GM21515 (cell line): ENCODE data around the gene MCOLN3.

Experiments used
- ATAC-seq: cut with Tn5 transposase; IDR thresholded peaks from one replicate; pipeline ENCODE4 v1.9.1; 2021; ENCODE audit not compliant: unreplicated experiment

Gene MCOLN3, protein sequence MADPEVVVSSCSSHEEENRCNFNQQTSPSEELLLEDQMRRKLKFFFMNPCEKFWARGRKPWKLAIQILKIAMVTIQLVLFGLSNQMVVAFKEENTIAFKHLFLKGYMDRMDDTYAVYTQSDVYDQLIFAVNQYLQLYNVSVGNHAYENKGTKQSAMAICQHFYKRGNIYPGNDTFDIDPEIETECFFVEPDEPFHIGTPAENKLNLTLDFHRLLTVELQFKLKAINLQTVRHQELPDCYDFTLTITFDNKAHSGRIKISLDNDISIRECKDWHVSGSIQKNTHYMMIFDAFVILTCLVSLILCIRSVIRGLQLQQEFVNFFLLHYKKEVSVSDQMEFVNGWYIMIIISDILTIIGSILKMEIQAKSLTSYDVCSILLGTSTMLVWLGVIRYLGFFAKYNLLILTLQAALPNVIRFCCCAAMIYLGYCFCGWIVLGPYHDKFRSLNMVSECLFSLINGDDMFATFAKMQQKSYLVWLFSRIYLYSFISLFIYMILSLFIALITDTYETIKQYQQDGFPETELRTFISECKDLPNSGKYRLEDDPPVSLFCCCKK

GRCh38 chr1:85048296-85049064, at the start of gene MCOLN3:
TSS of gene MCOLN3 (minus strand) at chr1:85048500. CDS start at chr1:85045360, 3,140 bp downstream.
- peak; percentile 63 for ATAC-seq

GRCh38 chr1:85093644-85094043, 45.3 kb upstream of the MCOLN3 start:
- no peak for ATAC-seq

DNA sequence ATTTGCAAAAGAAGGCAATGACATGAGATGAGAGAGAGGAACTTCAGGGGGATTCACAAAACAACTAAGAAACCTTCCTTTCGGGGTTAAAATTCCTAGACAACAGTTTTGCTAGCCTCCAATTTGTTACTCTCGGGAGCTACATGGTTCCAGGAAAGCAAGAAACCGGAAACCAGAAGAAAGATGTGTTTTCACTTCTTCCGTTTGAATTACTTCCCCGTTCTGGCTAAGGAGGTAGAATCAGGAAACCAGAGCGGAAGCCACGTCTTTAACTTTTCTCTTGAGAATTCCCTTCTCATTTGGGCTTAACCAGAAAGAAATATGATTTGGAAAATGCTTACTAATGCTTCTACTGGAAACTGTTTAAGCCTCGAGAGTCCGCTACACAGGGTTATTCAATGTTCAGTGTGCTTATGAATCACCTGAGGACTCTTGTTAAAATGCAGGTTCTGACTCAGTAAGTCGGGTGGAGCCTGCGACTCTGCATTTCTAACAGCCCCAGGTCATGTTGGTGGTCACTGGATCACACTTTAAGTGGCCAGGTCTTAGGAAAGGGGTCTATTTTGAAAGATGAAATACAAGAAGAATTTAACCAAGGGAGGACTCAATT, 43.5 kb upstream of the MCOLN3 start:
- no peak for ATAC-seq

DNA sequence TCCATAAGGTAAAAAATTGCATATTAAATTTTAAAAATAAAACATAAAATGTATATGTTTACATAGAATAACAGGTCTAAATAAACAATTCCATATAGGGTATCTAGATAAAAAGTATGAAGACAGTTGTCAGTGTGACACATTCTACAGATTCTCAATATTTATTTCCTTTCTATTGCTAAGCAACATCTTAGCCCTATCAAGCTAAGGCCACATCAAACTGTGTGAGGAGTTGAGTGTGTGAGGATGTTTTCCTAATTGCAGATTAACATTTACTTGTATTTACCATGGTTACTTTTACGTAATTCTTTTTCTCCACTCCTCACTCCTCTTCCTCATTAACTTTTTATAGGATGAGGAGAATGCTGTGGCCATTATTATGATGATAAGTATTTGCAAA, 41.9 kb upstream of the MCOLN3 start:
- ATAC-seq = no peak

DNA sequence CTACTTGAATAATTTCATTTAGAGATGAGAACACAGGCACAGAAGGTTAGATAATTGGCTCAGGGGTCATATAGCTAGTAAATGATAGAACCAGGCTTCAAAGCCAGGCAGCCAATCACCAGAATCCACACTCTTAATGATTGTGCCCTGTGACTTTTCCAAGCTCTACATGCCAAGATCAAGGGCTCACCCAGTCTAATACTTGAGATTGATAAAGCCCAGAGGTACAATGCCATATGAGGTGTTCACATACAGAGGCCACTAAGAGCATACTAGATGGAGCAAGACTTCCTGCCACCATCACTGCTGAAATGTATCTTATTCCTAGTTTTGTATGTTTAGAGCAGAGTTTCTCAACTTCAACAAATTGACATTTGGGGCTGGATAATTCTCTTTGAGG, 40.9 kb upstream of the MCOLN3 start:
- no peak for ATAC-seq

GRCh38 chr1:85088408-85088784, 40.1 kb upstream of the MCOLN3 start:
- ATAC-seq = no peak

- ATAC-seq = no peak
Observed at GRCh38 chr1:85087659-85088407, 39.5 kb upstream of the MCOLN3 start.

- no peak for ATAC-seq
Observed at GRCh38 chr1:85085417-85085816, 37.1 kb upstream of the MCOLN3 start.

GRCh38 chr1:85078903-85079302, 30.6 kb upstream of the MCOLN3 start:
- ATAC-seq = no peak

GRCh38 chr1:85074365-85074964, 26.2 kb upstream of the MCOLN3 start:
- no peak for ATAC-seq

- no peak for ATAC-seq
Observed at GRCh38 chr1:85070972-85071492, 22.7 kb upstream of the MCOLN3 start.

GRCh38 chr1:85068846-85069245, 20.5 kb upstream of the MCOLN3 start:
- ATAC-seq = no peak

DNA sequence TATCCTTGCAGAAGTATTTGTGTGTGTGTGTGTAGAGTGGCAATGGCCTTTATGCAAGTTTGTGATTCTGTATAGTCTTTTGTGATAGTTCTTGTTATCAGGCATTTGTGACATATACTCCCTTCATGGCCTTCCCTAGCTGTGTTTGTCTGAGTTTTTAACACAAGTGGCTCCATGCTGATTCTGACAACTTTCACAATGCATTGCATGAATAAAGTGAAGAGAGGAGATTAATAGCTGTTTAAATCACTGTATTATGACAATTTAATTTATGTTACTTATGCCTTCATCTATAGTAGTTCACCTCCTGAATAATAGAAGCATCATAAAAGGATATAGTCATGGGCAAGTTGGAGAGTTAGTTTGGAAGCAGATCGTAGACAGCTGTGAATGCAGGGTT, 17.2 kb upstream of the MCOLN3 start:
- ATAC-seq = no peak

- ATAC-seq = no peak
Observed at GRCh38 chr1:85062425-85063026, 14.2 kb upstream of the MCOLN3 start.

GRCh38 chr1:85061711-85062424, 13.6 kb upstream of the MCOLN3 start:
- ATAC-seq = peak; percentile 100

DNA sequence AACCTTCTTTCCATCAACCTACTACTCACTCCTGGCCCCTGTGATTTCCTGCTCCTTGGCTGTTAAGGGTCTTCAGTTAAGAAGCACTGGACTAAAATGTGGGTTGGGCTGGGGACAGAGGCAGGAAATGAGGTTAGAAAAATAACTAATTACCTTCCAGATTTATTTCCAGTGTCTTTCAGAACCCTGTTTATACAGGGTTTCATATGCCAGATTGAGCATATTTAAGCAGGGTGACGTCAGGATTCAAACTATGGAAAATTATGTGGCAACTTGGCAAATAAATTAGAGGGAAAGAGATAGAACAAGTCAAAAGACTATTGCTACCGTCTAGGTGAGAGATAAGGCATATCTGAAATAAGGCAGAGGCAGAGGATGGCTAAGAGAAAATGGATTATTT, 11.7 kb upstream of the MCOLN3 start:
- no peak for ATAC-seq

GRCh38 chr1:85059563-85059962, 11.3 kb upstream of the MCOLN3 start:
- ATAC-seq = no peak

DNA sequence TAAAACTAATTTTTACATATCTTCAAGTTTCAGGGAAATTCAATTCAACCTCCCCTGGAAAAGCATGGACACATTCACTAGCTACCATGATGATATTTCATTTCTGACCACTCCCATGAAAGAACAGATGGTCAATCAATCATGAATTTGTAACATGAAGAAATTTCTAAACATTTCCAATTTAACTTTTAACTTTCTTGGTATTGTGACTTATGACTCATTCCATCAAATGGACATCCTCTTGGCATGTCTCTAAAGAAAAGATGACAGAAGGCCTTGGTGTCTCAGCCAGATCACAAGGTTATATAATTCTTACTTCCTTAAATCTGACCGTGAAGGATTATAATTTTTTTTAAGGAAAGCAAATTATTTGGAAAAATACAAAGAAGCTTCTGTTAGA, 10.5 kb upstream of the MCOLN3 start:
- ATAC-seq = no peak

- no peak for ATAC-seq
Observed at GRCh38 chr1:85058311-85058710, 10.0 kb upstream of the MCOLN3 start.
